ENCODE data around the gene CATSPER1.
"Not testable (repeated sequence)": the region's sequence is repeated elsewhere in the genome, so short reads cannot be mapped to it uniquely, and the experiment has no call there.

The CATSPER1 gene

GRCh38 chr11:66051371-66051765 is 25.1 kb upstream of the CATSPER1 start:
- no peak for FAIRE-seq

- no peak for FAIRE-seq
Observed at GRCh38 chr11:66050581-66051231, 24.4 kb upstream of the CATSPER1 start.

DNA sequence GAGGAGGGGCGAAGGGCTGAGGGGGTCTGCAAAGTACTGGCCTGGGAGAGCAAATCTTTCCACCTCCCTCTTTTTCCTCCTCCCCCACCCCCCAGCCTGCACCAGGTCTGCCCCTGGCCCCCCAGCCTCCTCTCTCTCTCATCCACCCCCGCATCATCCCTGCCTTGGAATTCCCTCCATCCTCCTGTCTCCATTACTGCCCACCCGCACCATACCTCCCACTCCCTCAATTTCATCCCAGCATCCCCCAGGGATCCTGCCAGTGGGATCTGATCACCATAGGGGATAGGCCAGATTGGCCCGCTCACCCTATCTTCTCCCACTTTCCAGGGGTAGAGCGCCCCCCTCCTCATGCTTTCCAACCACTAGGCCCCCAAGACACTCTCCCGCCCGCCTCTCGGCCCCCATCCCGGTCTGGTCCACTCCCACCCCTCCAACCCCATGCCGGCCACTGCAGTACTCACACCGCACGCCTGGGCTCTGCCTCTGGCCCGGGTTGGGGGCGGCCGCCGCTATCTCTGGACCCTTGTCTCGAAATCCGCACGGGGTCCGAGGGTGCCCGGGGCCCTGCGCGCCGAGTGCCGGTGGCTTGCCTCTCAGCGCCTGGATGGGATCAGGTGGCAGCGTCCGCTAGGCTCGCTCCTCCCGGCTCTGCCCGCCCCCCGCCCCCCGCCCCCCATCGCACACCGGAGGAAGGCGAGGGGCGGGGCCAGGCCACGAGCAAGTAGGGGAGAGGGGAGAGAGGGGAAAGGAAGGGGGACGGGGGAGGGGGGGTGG is 22.5 kb upstream of the CATSPER1 start, which contains the start of gene GAL3ST3:
Gene GAL3ST3, minus strand, starts transcription at position 615 of the 777 bp plus-strand sequence. CDS start 3,746 bp downstream, outside the sequence.
- no peak for FAIRE-seq

DNA sequence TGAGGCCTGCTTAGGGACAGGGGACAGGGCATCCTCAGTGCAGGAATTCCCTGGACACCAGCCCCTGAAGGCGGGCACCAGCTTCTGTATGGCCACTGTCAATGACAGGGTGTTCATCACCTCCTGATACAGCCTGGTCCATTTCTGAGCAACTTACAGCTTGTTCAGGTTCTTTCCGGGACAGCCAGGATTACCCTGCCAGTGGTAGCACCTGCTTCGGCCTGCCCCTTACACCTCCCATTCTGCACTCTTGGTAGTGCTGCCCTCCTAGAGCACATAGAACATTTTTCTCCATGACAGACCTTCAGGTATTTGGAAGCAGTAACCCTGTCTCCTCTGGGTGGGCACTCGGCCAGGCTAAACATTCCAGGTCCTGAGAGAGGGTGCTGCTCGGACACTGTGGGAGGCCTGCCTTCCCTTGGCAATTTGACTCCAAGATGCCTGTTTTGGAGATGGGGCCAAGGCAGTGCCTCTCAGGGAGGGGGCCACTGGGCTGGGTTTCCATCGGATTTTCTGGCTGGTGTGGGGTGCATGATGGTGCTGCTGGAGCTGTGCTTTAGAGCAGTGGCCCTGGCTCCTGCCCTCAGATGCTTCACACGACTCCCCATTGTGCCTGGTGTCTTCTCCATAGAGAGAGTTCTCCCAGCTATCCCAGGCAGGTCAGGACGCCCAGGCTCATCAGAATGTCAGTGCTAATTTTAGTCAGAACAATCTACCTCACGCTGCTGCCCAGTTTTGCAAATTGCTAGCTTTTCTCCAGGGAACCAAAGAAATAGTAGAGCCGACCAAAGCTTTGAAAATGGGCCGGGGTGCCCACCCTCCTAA is 21.5 kb upstream of the CATSPER1 start:
- FAIRE-seq: no peak

DNA sequence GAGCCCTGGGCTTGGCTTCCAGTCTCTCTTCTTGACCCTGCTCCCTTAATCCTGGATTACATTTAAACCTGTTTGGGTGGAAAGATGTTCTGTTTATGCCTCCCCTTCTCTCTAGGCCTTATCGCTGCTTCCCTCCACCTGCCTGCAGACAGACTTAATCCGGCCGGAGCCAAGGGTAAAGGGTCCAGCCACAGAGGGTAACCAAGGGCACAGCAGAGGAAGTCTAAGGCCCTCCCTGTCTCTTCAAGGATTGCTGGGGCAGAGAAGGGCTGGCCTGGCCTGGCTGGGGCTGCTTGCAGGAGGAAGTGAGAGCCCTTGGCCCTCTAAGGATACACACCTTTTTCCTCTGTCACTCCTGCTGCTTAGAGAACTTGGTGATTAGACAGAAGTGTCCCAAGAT is 20.6 kb upstream of the CATSPER1 start:
- no peak for FAIRE-seq

- no peak for FAIRE-seq
Observed at GRCh38 chr11:66045177-66045639, 18.9 kb upstream of the CATSPER1 start.

DNA sequence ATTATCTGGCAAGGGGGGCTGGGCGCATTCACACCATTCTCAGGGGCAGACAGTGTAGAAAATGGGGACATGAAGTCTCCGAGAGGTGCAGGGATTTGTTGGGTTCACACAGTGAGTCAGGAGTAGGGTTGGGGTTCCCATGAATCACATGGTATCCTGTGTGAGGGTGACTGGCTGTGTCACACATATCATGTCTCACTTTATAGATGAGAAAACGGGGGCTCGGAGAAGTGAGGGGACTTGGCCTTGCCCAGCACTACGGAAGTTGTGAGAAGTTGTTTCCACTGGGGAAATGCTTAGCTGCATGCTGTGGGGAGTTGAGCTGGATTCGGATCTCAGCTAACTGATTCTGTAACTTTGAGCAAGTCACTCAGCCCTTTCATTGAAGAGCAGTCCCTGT is 18.5 kb upstream of the CATSPER1 start:
- no peak for FAIRE-seq

DNA sequence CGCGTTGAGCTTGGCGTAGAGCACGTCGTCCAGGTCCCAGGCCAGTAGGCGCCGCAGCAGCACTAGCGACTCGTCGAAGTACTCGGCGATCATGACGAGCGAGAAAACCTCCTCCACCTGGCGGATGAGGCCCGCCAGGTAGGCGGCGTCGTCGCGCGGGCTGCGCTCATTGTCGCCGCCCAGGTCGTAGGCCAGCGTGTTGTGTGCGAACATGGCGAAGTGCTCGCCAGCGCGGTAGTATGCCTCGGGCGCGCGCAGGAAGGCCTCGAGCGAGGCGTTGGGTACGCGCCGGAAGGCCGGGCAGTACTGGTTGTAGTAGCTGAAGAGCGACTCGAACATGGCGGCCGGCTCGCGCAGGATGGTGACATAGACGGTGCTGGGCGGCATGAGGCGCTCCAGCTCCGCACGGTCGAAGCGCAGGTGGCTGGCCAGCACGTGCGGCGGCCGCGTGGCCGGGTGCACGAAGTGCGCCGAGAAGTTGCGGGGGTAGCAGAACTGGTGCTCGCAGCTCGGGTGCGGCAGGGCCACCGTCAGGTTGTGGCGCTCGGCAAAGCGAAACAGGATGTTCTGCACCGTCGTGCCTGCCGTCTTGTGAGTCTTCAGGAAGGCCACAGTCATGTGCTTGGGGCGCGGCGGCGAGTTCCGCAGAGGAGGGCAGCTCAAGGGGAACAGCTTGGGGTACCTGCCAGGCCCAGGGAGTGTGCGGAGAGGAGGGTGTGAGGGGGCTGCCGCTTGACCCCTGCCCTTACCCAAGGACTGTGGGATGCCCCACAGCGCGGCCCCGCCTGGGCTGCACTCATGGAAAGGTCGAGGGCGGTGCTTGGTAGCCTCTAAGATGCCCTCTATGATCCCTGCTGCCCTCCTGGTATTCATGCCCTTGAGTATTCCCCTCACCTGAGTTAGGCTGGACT is 17.0 kb upstream of the CATSPER1 start:
- FAIRE-seq: no peak

DNA sequence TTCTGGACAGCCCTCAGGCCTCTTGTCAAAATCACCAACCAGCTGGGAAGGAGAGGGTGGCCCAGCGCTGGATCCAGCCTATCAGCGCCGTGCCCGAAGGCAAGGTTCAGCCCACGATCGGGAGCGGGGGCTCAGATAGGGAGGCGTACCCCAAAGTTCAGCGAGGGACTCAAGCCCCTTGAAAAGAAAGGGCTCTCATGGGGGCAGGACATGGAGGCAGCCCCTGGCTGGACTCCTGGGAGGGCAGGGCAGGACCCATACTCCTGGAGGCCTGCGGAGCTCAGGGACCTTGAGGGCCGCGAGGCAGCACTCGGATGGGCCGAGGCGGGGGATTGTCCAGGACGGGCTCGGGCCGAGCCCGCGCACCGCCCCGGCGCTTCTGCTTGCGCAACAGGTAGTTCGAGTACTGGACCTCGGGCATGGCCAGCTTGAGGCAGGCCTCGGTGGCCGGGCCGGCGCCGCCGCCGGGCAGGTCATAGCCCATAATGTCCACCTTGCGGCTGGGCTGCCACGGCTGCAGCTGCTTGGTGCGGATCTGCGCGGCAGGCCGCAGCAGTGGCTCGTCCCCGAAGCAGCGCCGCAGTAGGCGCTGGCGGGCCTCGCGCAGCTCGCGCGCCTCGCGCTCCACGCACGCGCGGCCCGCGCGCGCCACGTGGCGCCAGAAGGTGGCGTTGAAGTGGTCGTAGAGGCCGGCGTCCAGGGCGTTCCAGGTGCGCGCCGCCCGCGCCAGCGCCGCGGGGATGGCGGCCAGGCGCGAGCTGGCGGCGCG is 16.1 kb upstream of the CATSPER1 start:
- FAIRE-seq: no peak

DNA sequence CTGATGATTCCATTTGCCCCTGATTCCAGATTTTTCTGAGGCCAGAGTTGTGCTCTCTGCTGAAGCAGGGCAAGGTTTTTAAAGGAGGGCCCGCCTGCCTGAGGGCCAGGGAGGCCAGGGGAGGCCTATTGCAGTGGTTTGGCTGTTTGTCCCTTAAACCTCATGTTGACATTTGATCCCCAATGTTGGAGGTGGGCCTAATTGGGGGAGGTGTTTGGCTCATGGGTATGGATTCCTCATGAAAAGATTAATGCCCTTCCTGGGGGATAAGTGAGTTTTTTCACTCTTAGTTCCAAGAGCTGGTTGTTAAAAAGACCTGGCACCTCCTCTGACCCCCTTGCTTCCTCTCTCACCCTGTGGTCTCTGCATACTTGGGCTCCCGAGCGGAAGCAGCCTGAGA is 13.5 kb upstream of the CATSPER1 start:
- FAIRE-seq: no peak

- FAIRE-seq: no peak
Observed at GRCh38 chr11:66037327-66037726, 11.0 kb upstream of the CATSPER1 start.

DNA sequence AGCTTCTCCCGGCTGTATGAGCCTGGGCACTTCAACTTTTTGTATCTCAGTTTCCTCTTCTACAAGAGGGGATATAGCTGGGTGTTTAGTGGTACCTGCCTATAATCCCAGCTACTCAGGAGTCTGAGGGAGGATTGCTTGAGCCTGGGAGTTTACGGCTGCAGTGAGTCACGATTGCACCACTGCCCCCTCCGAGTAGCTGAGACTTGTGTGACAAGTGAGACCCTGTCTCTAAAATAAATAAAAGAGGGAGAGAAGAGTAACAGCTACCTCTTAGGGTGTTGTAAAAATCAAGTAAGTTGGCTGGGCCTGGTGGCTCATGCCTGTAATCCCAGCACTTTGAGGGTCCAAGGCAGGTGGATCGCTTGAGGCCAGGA is 10.0 kb upstream of the CATSPER1 start:
- no peak for FAIRE-seq

DNA sequence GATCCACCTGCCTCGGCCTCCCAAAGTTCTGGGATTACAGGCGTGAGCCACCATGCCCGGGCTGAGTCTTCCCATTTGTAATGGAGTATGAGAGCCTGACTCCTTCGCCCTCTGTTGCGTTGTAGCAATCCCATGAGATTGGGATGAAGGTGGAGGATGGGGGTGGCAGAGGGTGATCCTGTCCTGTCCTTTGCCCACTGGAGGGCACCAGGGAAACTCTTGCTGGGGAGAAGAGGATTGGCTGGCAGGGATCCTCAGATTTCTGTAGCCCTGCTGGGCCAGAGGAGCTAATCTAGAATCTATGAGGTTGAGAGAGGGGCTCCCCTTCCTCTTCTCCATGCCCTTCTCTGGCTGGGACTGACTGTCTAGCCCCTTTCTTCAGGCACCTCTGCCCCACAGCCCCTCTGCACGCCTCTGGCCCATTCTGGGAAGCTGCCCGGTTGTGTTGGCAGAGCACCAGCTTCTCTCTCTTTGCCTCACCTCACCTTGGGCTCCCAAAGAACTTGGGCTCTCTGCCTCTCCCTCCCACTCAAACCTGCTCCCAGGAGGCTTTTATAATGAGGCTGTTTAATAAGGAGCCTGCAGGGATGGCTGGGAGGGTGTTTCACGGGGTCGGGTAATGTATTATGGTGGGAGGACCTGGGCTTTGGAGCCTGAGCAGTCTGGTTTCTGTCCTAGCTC is 9.5 kb upstream of the CATSPER1 start:
- no peak for FAIRE-seq

GRCh38 chr11:66032957-66033735 is 6.9 kb upstream of the CATSPER1 start:
- no peak for FAIRE-seq

DNA sequence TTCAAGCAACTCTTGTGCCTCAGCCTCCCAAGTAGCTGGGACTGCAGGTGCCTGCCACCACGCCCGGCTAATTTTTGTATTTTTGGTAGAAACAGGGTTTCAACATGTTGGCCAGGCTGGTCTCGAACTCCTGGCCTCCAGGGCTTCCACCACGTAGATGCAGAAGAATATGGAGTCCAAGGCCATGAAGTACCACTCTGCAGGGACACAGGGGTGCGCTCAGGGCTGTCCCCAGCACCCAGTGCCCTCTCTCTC is 3.2 kb downstream of the CATSPER1 start:
- FAIRE-seq: not testable (repeated sequence)

GRCh38 chr11:66022401-66023185 is 3.7 kb downstream of the CATSPER1 start:
- FAIRE-seq: no peak

- no peak for FAIRE-seq
Observed at GRCh38 chr11:66020618-66021357, 5.5 kb downstream of the CATSPER1 start.

- FAIRE-seq: no peak
Observed at GRCh38 chr11:66020212-66020611, 6.1 kb downstream of the CATSPER1 start.

GRCh38 chr11:66017321-66017720 is 9.0 kb downstream of the CATSPER1 start:
- FAIRE-seq: no peak

Measured in A204.1 (cell line).